Right atrium auricular region (tissue), 2 donors: Measurements from ENCODE around the gene SLC31A1. TPM values are rescaled to one million over a fixed set of nuclear protein-coding genes. Genes with fewer than 3 reads are reported as not detected.
"Not testable (repeated sequence)": the region's sequence is repeated elsewhere in the genome, so short reads cannot be mapped to it uniquely, and the experiment has no call there.

ENCODE experiments used
- DNase-seq: peaks from one replicate; pipeline ENCODE4 v3.0.0-alpha.2; 2019; ENCODE audit warnings: low spot score
- H3K27ac ChIP-seq, 2 donors: fragments of 200-600 bp; sonication (generic); 1 replicate in 1 of 2; 2 replicates in 1 of 2; pipeline ENCODE4 v1.5.1; 2016 to 2019
- H3K27me3 ChIP-seq, 2 donors: fragments of 200-600 bp; sonication (generic); one replicate each; pipeline versions ENCODE4 v1.5.1 to v1.6.0; 2017 to 2019
- H3K36me3 ChIP-seq: fragments of 200-600 bp; sonication (generic); one replicate; pipeline ENCODE4 v1.5.1; 2016
- H3K4me1 ChIP-seq, 2 donors: fragments of 200-600 bp; sonication (generic); one replicate each; pipeline versions ENCODE4 v1.5.1 to v1.6.0; 2017 to 2019
- H3K4me3 ChIP-seq, 2 donors: fragments of 200-600 bp; sonication (generic); 1 replicate in 1 of 2; 2 replicates in 1 of 2; pipeline ENCODE4 v1.5.1; 2017 to 2019; ENCODE audit warnings: mild to moderate bottlenecking in 1 of 2, moderate library complexity in 1 of 2
- H3K9me3 ChIP-seq, 2 donors: fragments of 200-600 bp; sonication (generic); one replicate each; pipeline ENCODE4 v1.5.1; 2019
- CTCF ChIP-seq, 2 donors: fragments of 200-600 bp; sonication (generic); IDR thresholded peaks; one replicate each; pipeline ENCODE4 v1.5.1; 2019; ENCODE audit warnings: antibody characterized with exemption in 2 of 2
- total RNA-seq, 2 donors: library from RNA; depleted of rRNA; stranded (reverse); fragments of >200 nt; gene quantifications; one replicate each; pipeline ENCODE4 v1.1.0, GENCODE V29; 2016

Gene SLC31A1
- total RNA-seq, 2 donors from 2014 or later = 10.0 to 11.1 TPM

DNA sequence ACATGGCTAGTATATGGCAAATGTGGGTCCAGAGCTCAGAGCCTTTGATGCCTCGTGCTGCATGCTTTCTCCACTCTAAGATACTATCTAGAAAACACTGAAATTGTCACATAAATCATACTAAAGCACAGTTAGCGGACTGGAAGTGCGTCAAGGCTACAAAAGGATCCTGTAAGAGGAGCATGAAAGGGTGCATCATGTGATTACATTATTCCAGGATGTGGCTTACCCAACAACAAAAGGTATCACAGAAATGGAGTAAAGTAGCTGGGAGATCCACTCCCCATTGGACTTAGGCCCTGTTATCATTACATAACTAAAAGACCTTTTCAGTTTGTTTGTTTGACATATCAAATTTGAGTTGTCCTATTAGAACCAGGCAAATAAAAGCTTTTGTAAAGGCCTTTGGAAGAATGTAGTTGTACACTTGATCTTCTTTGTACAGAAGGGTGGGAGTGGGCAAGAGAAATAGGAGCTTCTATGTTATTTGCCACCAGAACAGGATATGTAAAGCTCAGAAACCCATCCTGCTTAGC, 6.9 kb downstream of the SLC31A1 start:
- Histone ChIP-seq H3K9me3 (no peaks in the 10 kb centered on the region), H3K4me1 (peaks cover 0 to 8% of the 10 kb centered on the region in 2 donors), H3K4me3 (no peak overlapping the region), H3K27me3 (no peaks in the 10 kb centered on the region), H3K27ac (no peak overlapping the region), H3K36me3 (no peaks in the 10 kb centered on the region)
- TF ChIP-seq CTCF (IDR thresholded peaks at IDR 0.05) = no peak
- DNase-seq = no peak

GRCh38 chr9:113231701-113232100, 10.4 kb downstream of the SLC31A1 start:
- no peaks in the 10 kb centered on the region for H3K4me1 ChIP-seq
- H3K36me3 ChIP-seq = no peaks in the 10 kb centered on the region
- no peaks in the 10 kb centered on the region for H3K9me3 ChIP-seq
- no peak for TF ChIP-seq CTCF (IDR thresholded peaks at IDR 0.05)
- no peaks in the 10 kb centered on the region for H3K27me3 ChIP-seq
- H3K27ac ChIP-seq = no peak overlapping the region
- H3K4me3 ChIP-seq = no peak overlapping the region
- DNase-seq = no peak

- not testable (repeated sequence) for H3K36me3 ChIP-seq, H3K27me3 ChIP-seq, H3K4me3 ChIP-seq, H3K9me3 ChIP-seq, H3K4me1 ChIP-seq, DNase-seq, H3K27ac ChIP-seq
Measured at GRCh38 chr9:113235701-113236255, 14.4 kb downstream of the SLC31A1 start.

GRCh38 chr9:113237026-113237425, 15.7 kb downstream of the SLC31A1 start:
- Histone ChIP-seq H3K27ac (no peak overlapping the region), H3K9me3 (no peaks in the 10 kb centered on the region), H3K4me1 (peaks cover 0 to 6% of the 10 kb centered on the region in 2 donors), H3K4me3 (no peak overlapping the region), H3K27me3 (no peaks in the 10 kb centered on the region), H3K36me3 (no peaks in the 10 kb centered on the region)
- DNase-seq = no peak
- no peak for TF ChIP-seq CTCF (IDR thresholded peaks at IDR 0.05)

DNA sequence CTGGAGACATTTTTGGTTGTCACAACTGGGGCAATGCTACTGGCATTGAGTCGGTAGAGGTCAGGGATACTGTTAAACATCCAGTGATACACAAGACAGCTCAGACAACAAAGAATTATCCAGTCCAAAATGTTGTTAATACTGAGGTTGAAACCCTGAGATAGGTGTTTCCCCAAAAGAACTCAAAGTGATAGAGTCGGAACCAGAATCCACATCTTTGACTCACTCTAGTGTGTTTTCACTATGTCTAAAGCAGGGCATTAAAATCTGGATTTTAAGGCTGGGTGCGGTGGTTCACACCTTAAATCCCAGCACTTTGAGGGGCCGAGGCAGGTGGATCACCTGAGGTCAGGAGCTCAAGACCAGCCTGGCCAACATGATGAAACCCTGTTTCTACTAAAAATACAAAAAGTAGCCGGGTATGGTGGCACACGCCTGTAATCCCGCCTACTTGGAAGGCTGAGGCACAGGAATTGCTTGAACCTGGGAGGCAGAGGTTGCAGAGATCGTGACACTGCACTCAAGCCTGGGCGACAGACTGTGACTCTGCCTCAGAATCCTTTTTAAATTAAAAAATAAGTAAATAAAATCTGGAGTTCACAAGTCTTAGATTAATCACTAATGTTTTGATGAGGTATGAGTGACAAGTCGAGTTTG, 17.0 kb downstream of the SLC31A1 start:
- no peaks in the 10 kb centered on the region for H3K9me3 ChIP-seq
- H3K27ac ChIP-seq = no peak overlapping the region
- no peaks in the 10 kb centered on the region for H3K27me3 ChIP-seq
- no peaks in the 10 kb centered on the region for H3K36me3 ChIP-seq
- no peak for TF ChIP-seq CTCF (IDR thresholded peaks at IDR 0.05)
- no peak overlapping the region for H3K4me3 ChIP-seq
- DNase-seq = no peak
- peaks cover 0 to 6% of the 10 kb centered on the region in 2 donors for H3K4me1 ChIP-seq

DNA sequence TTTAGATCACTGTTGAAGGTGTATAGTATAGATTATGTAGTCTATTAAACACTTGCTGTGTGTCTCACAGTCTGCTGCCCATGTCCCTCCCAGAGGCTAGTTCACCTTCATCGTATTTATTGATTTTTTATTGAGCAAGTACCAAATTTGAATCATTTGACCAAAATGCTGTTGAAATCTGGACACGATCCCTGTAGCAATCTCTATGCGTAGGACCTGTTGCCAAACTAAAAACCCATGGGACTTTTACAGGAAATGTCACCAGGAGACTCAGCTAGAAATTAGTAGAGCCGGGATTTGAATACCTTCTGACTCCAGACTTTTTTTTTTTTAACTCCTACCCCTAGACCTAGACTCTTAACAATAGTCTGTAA, 17.5 kb downstream of the SLC31A1 start:
- Histone ChIP-seq H3K27ac (no peak overlapping the region), H3K4me1 (peaks cover 0 to 6% of the 10 kb centered on the region in 2 donors), H3K9me3 (no peaks in the 10 kb centered on the region), H3K36me3 (no peaks in the 10 kb centered on the region), H3K4me3 (no peak overlapping the region), H3K27me3 (no peaks in the 10 kb centered on the region)
- no peak for DNase-seq
- no peak for TF ChIP-seq CTCF (IDR thresholded peaks at IDR 0.05)
